OCI-LY1 (cell line): ENCODE data around the gene ASCC1.

Experiments used
- H2AFZ ChIP-seq: fragments of 200-600 bp; sonication (generic), shearing (Covaris generic); 2 replicates; pipeline ENCODE4 v1.6.0; 2014; ENCODE audit warnings: antibody characterized with exemption, mild to moderate bottlenecking, low read length
- H3F3A ChIP-seq: fragments of 200-600 bp; sonication (generic), shearing (Covaris generic); 2 replicates; pipeline ENCODE4 v1.6.0; 2014; ENCODE audit warnings: mild to moderate bottlenecking, antibody characterized with exemption, low read length, moderate library complexity; ENCODE audit not compliant: insufficient read depth
- H3K27ac ChIP-seq: fragments of 200-600 bp; sonication (generic); 2 replicates; pipeline ENCODE4 v1.5.1; 2014; ENCODE audit warnings: low read length, mixed run types, mild to moderate bottlenecking, low read depth; ENCODE audit not compliant: poor library complexity, severe bottlenecking
- H3K27me3 ChIP-seq: fragments of 200-600 bp; sonication (generic); 2 replicates; pipeline ENCODE4 v1.6.0; 2014; ENCODE audit warnings: antibody characterized with exemption, mild to moderate bottlenecking, low read length, moderate library complexity; ENCODE audit not compliant: insufficient read depth
- H3K36me3 ChIP-seq: fragments of 200-600 bp; sonication (generic); 2 replicates; pipeline ENCODE4 v1.6.1; 2014; ENCODE audit warnings: mild to moderate bottlenecking, antibody characterized with exemption, low read length, moderate library complexity, mixed read lengths; ENCODE audit not compliant: insufficient read depth
- H3K4me1 ChIP-seq: fragments of 200-600 bp; sonication (generic); 2 replicates; pipeline ENCODE4 v1.5.1; 2014; ENCODE audit warnings: mild to moderate bottlenecking, low read length, moderate library complexity; ENCODE audit not compliant: insufficient read depth, severe bottlenecking
- H3K4me2 ChIP-seq: fragments of 200-600 bp; sonication (generic), shearing (Covaris generic); 2 replicates; pipeline ENCODE4 v1.6.1; 2014; ENCODE audit warnings: low read length
- H3K4me3 ChIP-seq: fragments of 200-600 bp; sonication (generic); 2 replicates; pipeline ENCODE4 v1.5.1; 2014; ENCODE audit warnings: low read length, low read depth, mild to moderate bottlenecking, mixed read lengths; ENCODE audit not compliant: poor library complexity, severe bottlenecking
- H3K79me2 ChIP-seq: fragments of 200-600 bp; shearing (Covaris generic); 2 replicates; pipeline ENCODE4 v1.6.1; 2016; ENCODE audit warnings: mixed run types, low read length, mixed read lengths; ENCODE audit not compliant: insufficient read depth
- H3K9ac ChIP-seq: fragments of 200-600 bp; sonication (generic), shearing (Covaris generic); 2 replicates; pipeline ENCODE4 v1.6.1; 2014; ENCODE audit warnings: mild to moderate bottlenecking, low read length, mixed read lengths
- H3K9me2 ChIP-seq: fragments of 200-600 bp; sonication (generic), shearing (Covaris generic); 2 replicates; pipeline ENCODE4 v1.6.1; 2014; ENCODE audit warnings: low read depth, mild to moderate bottlenecking, low read length, mixed read lengths
- H3K9me3 ChIP-seq: fragments of 200-600 bp; shearing (Covaris generic); 2 replicates; pipeline ENCODE4 v1.6.1; 2014; ENCODE audit warnings: low read length, mixed read lengths
- H4K20me1 ChIP-seq: fragments of 200-600 bp; sonication (generic), shearing (Covaris generic); 2 replicates; pipeline ENCODE4 v1.6.0; 2016; ENCODE audit warnings: mild to moderate bottlenecking, low read length; ENCODE audit not compliant: insufficient read depth
- EZH2 ChIP-seq: fragments of 200-600 bp; sonication (generic), shearing (Covaris generic); IDR thresholded peaks from 2 replicates; pipeline ENCODE4 v1.8.0; 2017; ENCODE audit warnings: borderline replicate concordance, mixed run types, mild to moderate bottlenecking, antibody characterized with exemption, low read length, moderate library complexity, mixed read lengths
- TF ChIP-seq, protein P1 (sequence below): fragments of 200-600 bp; sonication (generic), shearing (Covaris generic); IDR thresholded peaks from 2 replicates; pipeline ENCODE4 v1.5.1; 2017; ENCODE audit warnings: mild to moderate bottlenecking, antibody characterized with exemption, low read length, moderate library complexity, mixed read lengths

ASCC1 gene

GRCh38 chr10:72088889-72089575 lies 127.0 kb downstream of the ASCC1 start:
- Histone ChIP-seq H3K27ac (peak overlapping the region; percentile 86), H3K4me2 (peak overlapping the region; percentile 81), H3K27me3 (no peaks in the 10 kb centered on the region)

GRCh38 chr10:72087969-72088888 lies 127.8 kb downstream of the ASCC1 start, which contains the start of gene SPOCK2:
Gene SPOCK2 (minus strand): TSS chr10:72088551. CDS start chr10:72088328, 223 bp downstream.
- no peak for TF ChIP-seq EZH2
- TF ChIP-seq, protein P1, sequence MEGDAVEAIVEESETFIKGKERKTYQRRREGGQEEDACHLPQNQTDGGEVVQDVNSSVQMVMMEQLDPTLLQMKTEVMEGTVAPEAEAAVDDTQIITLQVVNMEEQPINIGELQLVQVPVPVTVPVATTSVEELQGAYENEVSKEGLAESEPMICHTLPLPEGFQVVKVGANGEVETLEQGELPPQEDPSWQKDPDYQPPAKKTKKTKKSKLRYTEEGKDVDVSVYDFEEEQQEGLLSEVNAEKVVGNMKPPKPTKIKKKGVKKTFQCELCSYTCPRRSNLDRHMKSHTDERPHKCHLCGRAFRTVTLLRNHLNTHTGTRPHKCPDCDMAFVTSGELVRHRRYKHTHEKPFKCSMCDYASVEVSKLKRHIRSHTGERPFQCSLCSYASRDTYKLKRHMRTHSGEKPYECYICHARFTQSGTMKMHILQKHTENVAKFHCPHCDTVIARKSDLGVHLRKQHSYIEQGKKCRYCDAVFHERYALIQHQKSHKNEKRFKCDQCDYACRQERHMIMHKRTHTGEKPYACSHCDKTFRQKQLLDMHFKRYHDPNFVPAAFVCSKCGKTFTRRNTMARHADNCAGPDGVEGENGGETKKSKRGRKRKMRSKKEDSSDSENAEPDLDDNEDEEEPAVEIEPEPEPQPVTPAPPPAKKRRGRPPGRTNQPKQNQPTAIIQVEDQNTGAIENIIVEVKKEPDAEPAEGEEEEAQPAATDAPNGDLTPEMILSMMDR: no peak
- Histone ChIP-seq H3K4me2 (peak within 1 kb of the TSS; percentile 81), H4K20me1 (no peaks in the 10 kb centered on the region), H2AFZ (no peak within 1 kb of the TSS), H3K9me2 (no peaks in the 10 kb centered on the region), H3K9ac (peak within 1 kb of the TSS; percentile 95), H3K27me3 (no peaks in the 10 kb centered on the region), H3F3A (no peaks in the 10 kb centered on the region), H3K27ac (peak within 1 kb of the TSS; percentile 86), H3K36me3 (no peaks in the 10 kb centered on the region; the same call in 1 of the 2 replicates), H3K4me1 (peaks cover 54% of the 10 kb centered on the region), H3K9me3 (no peaks in the 10 kb centered on the region), H3K79me2 (no peaks in the 10 kb centered on the region), H3K4me3 (peak within 1 kb of the TSS; percentile 79)

More at GRCh38 chr10:72088889-72089575, 127.0 kb downstream of the ASCC1 start:
- Histone ChIP-seq H3K9me2 (no peaks in the 10 kb centered on the region), H3K4me1 (peaks cover 46% of the 10 kb centered on the region), H3K79me2 (no peaks in the 10 kb centered on the region), H2AFZ (no peak overlapping the region), H3F3A (no peaks in the 10 kb centered on the region), H3K36me3 (no peaks in the 10 kb centered on the region; the same call in 1 of the 2 replicates), H3K4me3 (peak overlapping the region; percentile 79), H3K9ac (peak overlapping the region; percentile 95), H3K9me3 (no peaks in the 10 kb centered on the region), H4K20me1 (no peaks in the 10 kb centered on the region)
- TF ChIP-seq, protein P1: no peak
- no peak for TF ChIP-seq EZH2

DNA sequence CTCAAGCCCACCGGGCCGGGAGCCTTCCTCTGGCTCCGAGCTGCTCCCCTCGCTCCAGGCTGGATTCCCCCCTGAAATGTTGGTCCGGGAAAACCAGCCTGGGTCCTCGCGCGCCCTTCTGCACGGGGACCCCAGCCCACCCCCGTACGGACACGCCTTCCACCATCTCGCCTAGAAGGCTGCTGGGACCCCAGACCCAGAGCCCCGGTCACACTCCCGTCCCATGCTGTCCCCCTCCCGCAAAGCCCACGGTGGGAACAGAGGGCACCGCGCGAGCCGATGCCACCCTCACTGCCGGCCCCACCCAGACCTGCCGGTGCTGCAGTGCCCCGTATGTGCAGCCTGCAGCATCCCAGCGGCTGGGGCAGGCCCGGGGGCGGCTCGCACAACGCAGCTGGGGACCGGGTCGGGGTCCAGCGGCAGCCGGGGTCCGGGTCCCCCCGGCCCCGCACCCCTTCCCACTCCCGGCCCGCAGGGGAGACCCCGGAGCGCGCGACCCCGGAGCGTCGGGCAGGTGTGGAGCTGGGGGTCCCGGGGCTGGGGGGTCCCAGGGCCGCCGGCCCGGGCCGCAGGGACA lies 128.6 kb downstream of the ASCC1 start:
- Histone ChIP-seq H3K4me1 (peaks cover 61% of the 10 kb centered on the region), H3K36me3 (no peaks in the 10 kb centered on the region; the same call in 1 of the 2 replicates), H3K27me3 (no peaks in the 10 kb centered on the region), H3K79me2 (no peaks in the 10 kb centered on the region), H3K9me3 (no peaks in the 10 kb centered on the region), H3K9me2 (no peaks in the 10 kb centered on the region), H2AFZ (no peak overlapping the region), H3K27ac (peak overlapping the region; percentile 86), H3K9ac (peak overlapping the region; percentile 95), H3K4me2 (peak overlapping the region; percentile 81), H4K20me1 (no peaks in the 10 kb centered on the region), H3K4me3 (peak overlapping the region; percentile 79), H3F3A (no peaks in the 10 kb centered on the region)
- TF ChIP-seq, protein P1: no peak
- TF ChIP-seq EZH2: no peak
